MM.1S (cell line): ENCODE data around the gene S100A3.

Source experiments
- DNase-seq: peaks from one replicate; pipeline ENCODE4 v3.0.0-alpha.2; 2015
- H2AFZ ChIP-seq: fragments of 300-600 bp; sonication (generic); 2 replicates; pipeline ENCODE4 v1.6.0; 2016; ENCODE audit warnings: antibody characterized with exemption, low read length
- H3F3A ChIP-seq: fragments of 300-600 bp; sonication (generic); 2 replicates; pipeline ENCODE4 v1.6.1; 2016; ENCODE audit warnings: mild to moderate bottlenecking, antibody characterized with exemption, low read length, moderate library complexity, mixed read lengths; ENCODE audit not compliant: insufficient read depth
- H3K27ac ChIP-seq: fragments of 300-600 bp; sonication (generic); 2 replicates; pipeline ENCODE4 v1.5.1; 2016; ENCODE audit warnings: mild to moderate bottlenecking, low read length
- H3K27me3 ChIP-seq: fragments of 300-600 bp; sonication (generic); replicated peaks from 2 replicates; pipeline ENCODE4 v1.6.0; 2016; ENCODE audit warnings: low read length; ENCODE audit not compliant: insufficient read depth
- H3K36me3 ChIP-seq: fragments of 300-600 bp; sonication (generic); replicated peaks from 2 replicates; pipeline ENCODE4 v1.6.1; 2016; ENCODE audit warnings: mild to moderate bottlenecking, low read length, mixed read lengths; ENCODE audit not compliant: insufficient read depth
- H3K4me1 ChIP-seq: fragments of 300-600 bp; sonication (generic); 2 replicates; pipeline ENCODE4 v1.6.1; 2016; ENCODE audit warnings: low read length, mixed read lengths
- H3K4me2 ChIP-seq: fragments of 300-600 bp; sonication (generic); 2 replicates; pipeline ENCODE4 v1.6.0; 2016; ENCODE audit warnings: low read depth, low read length
- H3K4me3 ChIP-seq: fragments of 300-600 bp; sonication (generic); 2 replicates; pipeline ENCODE4 v1.5.1; 2016; ENCODE audit warnings: low read length, mixed read lengths
- H3K79me2 ChIP-seq: fragments of 300-600 bp; sonication (generic); 2 replicates; pipeline ENCODE4 v1.6.1; 2016; ENCODE audit warnings: mixed run types, low read length, mixed read lengths
- H3K9ac ChIP-seq: fragments of 300-600 bp; sonication (generic); 2 replicates; pipeline ENCODE4 v1.6.1; 2016; ENCODE audit warnings: low read length, mixed read lengths
- H3K9me2 ChIP-seq: fragments of 300-600 bp; sonication (generic); replicated peaks from 2 replicates; pipeline ENCODE4 v1.6.1; 2016; ENCODE audit warnings: mild to moderate bottlenecking, low read length, mixed read lengths; ENCODE audit not compliant: insufficient read depth
- H3K9me3 ChIP-seq: fragments of 300-600 bp; sonication (generic); replicated peaks from 2 replicates; pipeline ENCODE4 v1.6.1; 2016; ENCODE audit warnings: mild to moderate bottlenecking, low read length, mixed read lengths; ENCODE audit not compliant: insufficient read depth
- H4K20me1 ChIP-seq: fragments of 300-600 bp; sonication (generic); 2 replicates; pipeline ENCODE4 v1.6.1; 2016; ENCODE audit warnings: mild to moderate bottlenecking, low read length, moderate library complexity, mixed read lengths; ENCODE audit not compliant: insufficient read depth
- EZH2 ChIP-seq: fragments of 300-600 bp; sonication (generic); optimal IDR thresholded peaks from 2 replicates; pipeline ENCODE3; 2017; ENCODE audit warnings: low read depth, mild to moderate bottlenecking, antibody characterized with exemption, low read length, mixed read lengths
- EZH2phosphoT487 ChIP-seq: fragments of 300-600 bp; sonication (generic); IDR thresholded peaks from 2 replicates; pipeline ENCODE4 v1.6.1; 2018; ENCODE audit warnings: antibody characterized with exemption, low read length
- TF ChIP-seq, protein P1 (sequence below): fragments of 300-600 bp; sonication (generic); IDR thresholded peaks from 2 replicates; pipeline ENCODE4 v1.5.1; 2016; ENCODE audit warnings: antibody characterized with exemption, low read length, mixed read lengths

S100A3 gene

DNA sequence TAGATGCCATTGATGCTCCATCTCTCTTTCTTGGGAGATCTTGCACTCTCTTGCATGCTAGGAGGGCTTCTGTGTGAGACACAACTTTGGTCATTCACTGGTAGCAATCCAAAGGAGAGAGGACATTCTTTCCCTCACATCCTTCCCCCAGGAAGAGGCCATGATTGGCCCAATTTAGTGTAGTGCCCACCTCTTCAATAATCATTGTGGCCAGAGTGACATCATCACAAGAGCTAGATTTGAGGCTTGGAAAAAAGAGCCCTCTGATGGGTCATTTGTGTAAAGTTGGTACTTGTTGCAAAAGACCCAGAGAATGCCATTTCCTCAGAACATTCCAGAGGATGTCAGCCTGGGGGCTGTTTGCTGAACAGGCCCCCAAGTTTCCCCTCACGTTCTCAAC lies 43.5 kb downstream of the S100A3 start:
- Histone ChIP-seq H4K20me1 (no peaks in the 10 kb centered on the region), H3K79me2 (no peaks in the 10 kb centered on the region), H2AFZ (no peak overlapping the region), H3F3A (peaks cover 3% of the 10 kb centered on the region; the same call in 1 of the 2 replicates), H3K9me2 (no peaks in the 10 kb centered on the region), H3K9ac (no peak overlapping the region), H3K27ac (no peak overlapping the region), H3K4me2 (no peak overlapping the region), H3K36me3 (no peaks in the 10 kb centered on the region), H3K27me3 (no peaks in the 10 kb centered on the region), H3K4me3 (no peak overlapping the region), H3K9me3 (no peaks in the 10 kb centered on the region), H3K4me1 (0 out of 2 replicates have a peak, but pooled peaks cover 3% of the 10 kb centered on the region)
- DNase-seq, result no peak
- no peak for TF ChIP-seq EZH2
- TF ChIP-seq, protein P1, sequence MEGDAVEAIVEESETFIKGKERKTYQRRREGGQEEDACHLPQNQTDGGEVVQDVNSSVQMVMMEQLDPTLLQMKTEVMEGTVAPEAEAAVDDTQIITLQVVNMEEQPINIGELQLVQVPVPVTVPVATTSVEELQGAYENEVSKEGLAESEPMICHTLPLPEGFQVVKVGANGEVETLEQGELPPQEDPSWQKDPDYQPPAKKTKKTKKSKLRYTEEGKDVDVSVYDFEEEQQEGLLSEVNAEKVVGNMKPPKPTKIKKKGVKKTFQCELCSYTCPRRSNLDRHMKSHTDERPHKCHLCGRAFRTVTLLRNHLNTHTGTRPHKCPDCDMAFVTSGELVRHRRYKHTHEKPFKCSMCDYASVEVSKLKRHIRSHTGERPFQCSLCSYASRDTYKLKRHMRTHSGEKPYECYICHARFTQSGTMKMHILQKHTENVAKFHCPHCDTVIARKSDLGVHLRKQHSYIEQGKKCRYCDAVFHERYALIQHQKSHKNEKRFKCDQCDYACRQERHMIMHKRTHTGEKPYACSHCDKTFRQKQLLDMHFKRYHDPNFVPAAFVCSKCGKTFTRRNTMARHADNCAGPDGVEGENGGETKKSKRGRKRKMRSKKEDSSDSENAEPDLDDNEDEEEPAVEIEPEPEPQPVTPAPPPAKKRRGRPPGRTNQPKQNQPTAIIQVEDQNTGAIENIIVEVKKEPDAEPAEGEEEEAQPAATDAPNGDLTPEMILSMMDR, result no peak

DNA sequence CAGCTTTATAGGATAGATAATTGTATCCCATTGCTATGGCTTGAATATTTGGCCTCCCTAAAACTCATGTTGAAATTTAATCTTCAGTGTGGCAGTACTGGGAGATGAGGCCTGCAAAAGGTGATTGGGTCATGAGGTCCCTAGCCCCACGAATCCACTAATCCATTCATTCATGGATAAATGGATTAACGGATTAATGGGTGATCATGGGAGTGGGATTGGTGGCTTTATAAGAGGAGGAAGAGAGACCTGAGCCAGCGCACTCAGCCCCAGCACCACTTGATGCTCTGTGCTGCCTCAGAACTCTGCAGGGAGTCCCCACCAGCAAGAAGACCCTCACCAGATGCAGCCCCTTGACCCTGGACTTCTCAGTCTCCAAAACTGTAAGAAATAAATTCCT lies 45.3 kb downstream of the S100A3 start:
- Histone ChIP-seq H3K79me2 (no peaks in the 10 kb centered on the region), H3K4me1 (no peaks in the 10 kb centered on the region), H3K4me3 (no peak overlapping the region), H3K27ac (no peak overlapping the region), H3K4me2 (no peak overlapping the region), H2AFZ (no peak overlapping the region), H3K9ac (no peak overlapping the region), H4K20me1 (no peaks in the 10 kb centered on the region), H3K27me3 (no peaks in the 10 kb centered on the region), H3F3A (no peaks in the 10 kb centered on the region), H3K9me3 (no peaks in the 10 kb centered on the region), H3K9me2 (no peaks in the 10 kb centered on the region), H3K36me3 (no peaks in the 10 kb centered on the region)
- no peak for DNase-seq
- TF ChIP-seq EZH2 (no peak), EZH2phosphoT487 (no peak)
- TF ChIP-seq, protein P1, result no peak

DNA sequence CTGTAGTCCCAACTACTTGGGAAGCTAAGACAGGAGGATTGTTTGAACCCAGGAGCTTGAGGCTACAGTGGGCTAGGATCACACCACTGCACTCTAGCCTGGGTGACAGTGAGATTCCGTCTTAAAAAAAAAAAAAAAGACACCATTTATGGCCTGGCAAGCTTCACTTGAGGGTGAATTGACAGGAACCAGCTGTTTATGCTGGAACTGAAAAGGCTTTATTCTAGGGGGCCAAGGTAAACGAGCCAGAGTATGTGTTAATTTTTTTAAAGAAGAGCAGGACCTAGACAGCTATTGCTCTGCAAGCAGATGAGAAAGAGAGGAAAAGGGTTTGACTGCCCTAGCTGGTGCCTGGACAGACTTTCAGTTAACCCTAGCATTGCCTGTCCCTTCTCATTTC lies 50.3 kb downstream of the S100A3 start:
- no peaks in the 10 kb centered on the region for H3K9me2 ChIP-seq
- H3K4me1 ChIP-seq, result no peaks in the 10 kb centered on the region
- no peaks in the 10 kb centered on the region for H3K36me3 ChIP-seq
- H3F3A ChIP-seq, result no peaks in the 10 kb centered on the region
- no peaks in the 10 kb centered on the region for H3K9me3 ChIP-seq
- no peak overlapping the region for H3K9ac ChIP-seq
- H3K79me2 ChIP-seq, result no peaks in the 10 kb centered on the region
- DNase-seq, result no peak
- TF ChIP-seq EZH2phosphoT487 (no peak), EZH2 (no peak)
- TF ChIP-seq, protein P1, result no peak
- no peak overlapping the region for H3K4me2 ChIP-seq
- H2AFZ ChIP-seq, result no peak overlapping the region
- H3K27ac ChIP-seq, result no peak overlapping the region
- no peaks in the 10 kb centered on the region for H3K27me3 ChIP-seq
- H4K20me1 ChIP-seq, result no peaks in the 10 kb centered on the region
- no peak overlapping the region for H3K4me3 ChIP-seq
